Mammary epithelial cell (primary cell): ENCODE measurements around the gene FRG2C.
"Not testable (repeated sequence)": the region's sequence is repeated elsewhere in the genome, so short reads cannot be mapped to it uniquely, and the experiment has no call there.

Experiments
- EZH2 ChIP-seq: IDR thresholded peaks from 2 replicates; pipeline ENCODE4 v1.6.1; 2012; ENCODE audit warnings: low read length, inconsistent platforms, borderline replicate concordance
- TF ChIP-seq, protein P1 (sequence below), 2 donors: IDR thresholded peaks in 1 of 2; conservative IDR thresholded peaks in 1 of 2; 2 replicates each; pipeline ENCODE4 v1.5.1; 2011 to 2012; ENCODE audit warnings: inconsistent platforms in 2 of 2, low read length in 2 of 2, mild to moderate bottlenecking in 2 of 2, control low read depth in 1 of 2, low read depth in 1 of 2; ENCODE audit not compliant: insufficient read depth in 1 of 2; ENCODE audit errors: extremely low read depth in 1 of 2

- TF ChIP-seq, protein P1, sequence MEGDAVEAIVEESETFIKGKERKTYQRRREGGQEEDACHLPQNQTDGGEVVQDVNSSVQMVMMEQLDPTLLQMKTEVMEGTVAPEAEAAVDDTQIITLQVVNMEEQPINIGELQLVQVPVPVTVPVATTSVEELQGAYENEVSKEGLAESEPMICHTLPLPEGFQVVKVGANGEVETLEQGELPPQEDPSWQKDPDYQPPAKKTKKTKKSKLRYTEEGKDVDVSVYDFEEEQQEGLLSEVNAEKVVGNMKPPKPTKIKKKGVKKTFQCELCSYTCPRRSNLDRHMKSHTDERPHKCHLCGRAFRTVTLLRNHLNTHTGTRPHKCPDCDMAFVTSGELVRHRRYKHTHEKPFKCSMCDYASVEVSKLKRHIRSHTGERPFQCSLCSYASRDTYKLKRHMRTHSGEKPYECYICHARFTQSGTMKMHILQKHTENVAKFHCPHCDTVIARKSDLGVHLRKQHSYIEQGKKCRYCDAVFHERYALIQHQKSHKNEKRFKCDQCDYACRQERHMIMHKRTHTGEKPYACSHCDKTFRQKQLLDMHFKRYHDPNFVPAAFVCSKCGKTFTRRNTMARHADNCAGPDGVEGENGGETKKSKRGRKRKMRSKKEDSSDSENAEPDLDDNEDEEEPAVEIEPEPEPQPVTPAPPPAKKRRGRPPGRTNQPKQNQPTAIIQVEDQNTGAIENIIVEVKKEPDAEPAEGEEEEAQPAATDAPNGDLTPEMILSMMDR (conservative IDR thresholded peaks at IDR 0.05 in 1 of 2, IDR thresholded peaks at IDR 0.05 in 1 of 2; ENCODE audit: extremely low read depth in 1 of 2, insufficient read depth in 1 of 2, low read depth in 1 of 2, low read length in 2 of 2): not testable (repeated sequence)
- not testable (repeated sequence) for TF ChIP-seq EZH2
Measured at GRCh38 chr3:75683965-75684364, 19.8 kb downstream of the FRG2C start.
